Osteoblast (primary cell): ENCODE measurements around the gene KREMEN1. TPM values are rescaled to one million over a fixed set of nuclear protein-coding genes. Genes with fewer than 3 reads are reported as not detected.

ENCODE experiments used
- DNase-seq: peaks from one replicate; pipeline ENCODE4 v3.0.0; 2011; ENCODE audit warnings: low spot score, mixed read lengths; ENCODE audit not compliant: insufficient read length; ENCODE audit errors: missing footprints
- H2AFZ ChIP-seq: 2 replicates; pipeline ENCODE4 v1.6.0; 2011; ENCODE audit warnings: mild to moderate bottlenecking, low read length
- H3K27ac ChIP-seq: 2 replicates; pipeline ENCODE4 v1.5.1; 2011; ENCODE audit warnings: mild to moderate bottlenecking, low read depth, low read length, moderate library complexity
- H3K27me3 ChIP-seq: 2 replicates; pipeline ENCODE4 v1.6.0; 2012; ENCODE audit warnings: mild to moderate bottlenecking, control low read depth, inconsistent platforms, low read length, moderate library complexity; ENCODE audit not compliant: insufficient read depth
- H3K36me3 ChIP-seq: 2 replicates; pipeline ENCODE4 v1.5.1; 2011; ENCODE audit warnings: mild to moderate bottlenecking, low read length, control low read depth, moderate library complexity; ENCODE audit not compliant: insufficient read depth
- H3K4me1 ChIP-seq: 2 replicates; pipeline ENCODE4 v1.5.1; 2011; ENCODE audit warnings: mild to moderate bottlenecking, low read length, control low read depth, moderate library complexity; ENCODE audit not compliant: insufficient read depth
- H3K4me2 ChIP-seq: 2 replicates; pipeline ENCODE4 v1.6.0; 2011; ENCODE audit warnings: mild to moderate bottlenecking, low read length; ENCODE audit not compliant: insufficient read depth
- H3K4me3 ChIP-seq: fragments of 200-600 bp; sonication (generic); 3 replicates; pipeline ENCODE4 v1.5.1; 2012; ENCODE audit warnings: mild to moderate bottlenecking, low read length, inconsistent platforms; ENCODE audit not compliant: insufficient read depth
- H3K79me2 ChIP-seq: 2 replicates; pipeline ENCODE4 v1.6.0; 2012; ENCODE audit warnings: mild to moderate bottlenecking, low read length, control low read depth, inconsistent platforms; ENCODE audit not compliant: insufficient read depth
- H3K9me3 ChIP-seq: 2 replicates; pipeline ENCODE4 v1.5.1; 2011; ENCODE audit warnings: low read depth, low read length, control low read depth
- H4K20me1 ChIP-seq: 2 replicates; pipeline ENCODE4 v1.6.0; 2012; ENCODE audit warnings: mild to moderate bottlenecking, low read length, control low read depth; ENCODE audit not compliant: insufficient read depth
- CTCF ChIP-seq: IDR thresholded peaks from 2 replicates; pipeline ENCODE4 v1.5.1; 2011; ENCODE audit warnings: mild to moderate bottlenecking, low read depth, low read length, moderate library complexity; ENCODE audit errors: extremely low read depth
- total RNA-seq: library from RNA; depleted of rRNA; stranded (reverse); fragments of >200 nt; gene quantifications from 2 replicates; pipeline ENCODE4 v1.2.3, GENCODE V29; 2012

Gene KREMEN1
- total RNA-seq, 1 donor: 6.5 TPM

GRCh38 chr22:29202212-29203192 is 129.7 kb downstream of the KREMEN1 start:
- DNase-seq: peak; percentile 93
- Histone ChIP-seq H3K4me2 (peak overlapping the region; percentile 55), H2AFZ (peak overlapping the region; percentile 76)

GRCh38 chr22:29203488-29204454 is 130.9 kb downstream of the KREMEN1 start:
- no peak for TF ChIP-seq CTCF
- Histone ChIP-seq H2AFZ (no peak overlapping the region), H3K27me3 (peaks cover 31% of the 10 kb centered on the region), H4K20me1 (no peaks in the 10 kb centered on the region), H3K27ac (no peak overlapping the region), H3K79me2 (no peaks in the 10 kb centered on the region), H3K9me3 (no peaks in the 10 kb centered on the region), H3K36me3 (no peaks in the 10 kb centered on the region), H3K4me3 (no peak overlapping the region), H3K4me2 (no peak overlapping the region), H3K4me1 (peaks cover 12% of the 10 kb centered on the region)
- peak; percentile 77 for DNase-seq

More at GRCh38 chr22:29202212-29203192, 129.7 kb downstream of the KREMEN1 start:
- Histone ChIP-seq H3K9me3 (no peaks in the 10 kb centered on the region), H3K36me3 (no peaks in the 10 kb centered on the region), H3K79me2 (no peaks in the 10 kb centered on the region), H3K4me1 (peaks cover 12% of the 10 kb centered on the region), H3K27ac (no peak overlapping the region), H3K4me3 (no peak overlapping the region), H3K27me3 (peaks cover 25% of the 10 kb centered on the region), H4K20me1 (no peaks in the 10 kb centered on the region)
- TF ChIP-seq CTCF: peak; percentile 42

GRCh38 chr22:29204455-29205183 is 131.8 kb downstream of the KREMEN1 start:
- no peak for TF ChIP-seq CTCF
- Histone ChIP-seq H3K36me3 (no peaks in the 10 kb centered on the region), H3K9me3 (no peaks in the 10 kb centered on the region), H2AFZ (no peak overlapping the region), H3K79me2 (no peaks in the 10 kb centered on the region), H3K27me3 (peaks cover 31% of the 10 kb centered on the region), H3K4me1 (peaks cover 9% of the 10 kb centered on the region), H3K4me3 (no peak overlapping the region), H4K20me1 (no peaks in the 10 kb centered on the region), H3K27ac (no peak overlapping the region), H3K4me2 (no peak overlapping the region)
- DNase-seq: peak; percentile 79
